GM19035 (cell line): ENCODE data around the gene EN2.

Source experiments
- ATAC-seq: cut with Tn5 transposase; IDR thresholded peaks from one replicate; pipeline ENCODE4 v1.9.1; 2021; ENCODE audit not compliant: unreplicated experiment

Gene EN2

DNA sequence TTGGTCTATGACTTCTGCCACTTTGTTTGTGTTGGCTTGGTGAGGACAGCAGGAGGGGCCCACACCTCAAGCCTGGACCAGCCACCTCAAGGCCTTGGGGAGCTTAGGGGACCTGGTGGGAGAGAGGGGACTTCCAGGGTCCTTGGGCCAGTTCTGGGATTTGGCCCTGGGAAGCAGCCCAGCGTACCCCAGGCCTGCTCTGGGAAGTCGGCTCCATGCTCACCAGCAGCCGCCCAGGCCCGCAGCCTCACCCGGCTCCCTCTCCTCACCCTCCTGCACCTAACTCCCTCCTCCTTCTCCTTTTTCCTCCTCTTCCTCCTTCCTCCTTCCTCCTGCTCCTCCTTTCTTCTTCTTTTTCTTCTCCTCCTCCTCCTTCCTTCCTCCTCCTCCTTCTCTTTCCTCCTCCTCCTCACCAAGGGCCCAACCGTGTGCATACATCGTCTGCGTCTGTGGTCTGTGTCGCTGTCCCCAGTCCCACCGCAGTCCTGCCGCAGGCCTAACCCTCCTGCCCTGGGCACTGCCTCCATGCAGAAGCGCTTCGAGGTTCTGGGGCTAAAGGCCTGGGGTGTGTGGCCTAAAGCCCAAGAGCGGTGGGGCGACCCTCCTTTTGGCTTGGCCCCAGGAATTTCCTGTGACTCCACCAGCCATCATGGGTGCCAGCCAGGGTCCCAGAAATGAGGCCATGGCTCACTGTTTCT, 5.3 kb downstream of the EN2 start:
- no peak for ATAC-seq

DNA sequence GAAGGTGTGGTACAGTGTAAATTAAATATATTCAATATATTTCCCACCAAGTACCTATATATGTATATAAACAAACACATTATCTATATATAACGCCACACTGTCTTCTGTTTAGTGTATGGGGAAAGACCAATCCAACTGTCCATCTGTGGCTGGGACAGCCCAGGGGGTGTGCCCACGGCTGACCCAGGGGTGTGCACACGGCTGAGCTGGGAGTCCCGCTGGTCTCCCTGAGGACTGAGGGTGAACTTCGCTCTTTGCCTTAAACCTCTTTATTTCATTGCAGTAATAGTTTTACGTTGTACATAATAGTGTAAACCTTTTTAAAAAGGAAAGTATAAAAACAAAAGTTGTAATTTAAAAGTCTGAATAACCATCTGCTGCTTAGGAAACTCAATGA, 6.3 kb downstream of the EN2 start:
- ATAC-seq = no peak

DNA sequence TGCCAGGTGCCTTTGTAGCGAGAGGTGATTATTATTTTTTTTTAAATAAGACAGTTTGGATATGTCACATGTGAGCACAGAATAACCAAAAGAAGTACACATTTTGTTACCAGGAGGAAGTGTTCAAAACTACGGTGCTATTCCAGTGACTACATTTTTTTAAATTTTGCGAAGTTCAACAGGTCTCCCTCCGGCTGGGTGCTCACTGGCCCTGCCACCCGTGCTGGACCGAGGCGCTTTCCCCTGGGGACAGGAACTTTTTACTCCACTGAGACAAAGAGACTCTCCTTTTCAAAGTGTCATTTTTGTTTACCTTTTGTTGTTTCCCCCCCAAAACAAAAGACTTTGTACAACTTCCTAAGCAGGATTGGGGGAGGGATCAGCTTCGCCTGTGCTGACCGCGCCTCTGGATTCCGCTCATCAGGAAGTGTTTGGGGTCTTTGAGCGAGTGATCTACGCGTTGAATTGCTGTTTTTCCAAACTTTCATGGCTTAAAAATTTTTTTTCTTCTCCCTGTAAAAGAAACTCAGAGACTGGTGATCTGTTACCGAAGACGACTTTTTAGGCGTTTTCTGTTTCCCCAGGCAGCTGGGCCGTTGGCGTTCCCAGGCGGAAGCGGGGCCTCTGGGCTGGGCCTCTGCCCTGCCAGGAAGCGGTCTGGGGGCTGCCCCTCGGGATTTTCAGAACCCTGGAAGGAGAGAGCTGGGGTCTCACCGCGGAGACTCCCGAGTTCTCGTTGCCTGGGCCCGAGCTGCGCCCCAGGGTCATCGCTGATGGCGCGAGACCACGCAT, 7.2 kb downstream of the EN2 start:
- ATAC-seq = no peak

DNA sequence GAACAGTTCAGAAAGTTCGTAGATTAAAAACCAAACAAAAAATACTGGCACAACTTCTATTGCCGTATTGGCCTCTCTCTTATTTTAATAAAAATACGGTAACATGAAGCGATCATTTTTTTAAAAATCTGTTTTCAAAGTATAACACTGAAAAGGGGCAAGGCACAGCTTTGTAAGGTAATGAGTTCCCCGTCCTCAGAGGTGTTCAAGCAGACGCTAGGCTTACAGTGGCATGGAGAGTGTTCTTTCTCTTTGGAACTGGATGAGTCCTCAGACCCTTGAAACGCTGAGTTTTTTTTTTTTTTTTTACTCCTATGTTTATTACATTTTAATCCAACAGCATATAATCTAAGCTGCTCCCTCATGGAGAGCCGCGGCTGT, 7.8 kb downstream of the EN2 start:
- ATAC-seq = no peak

DNA sequence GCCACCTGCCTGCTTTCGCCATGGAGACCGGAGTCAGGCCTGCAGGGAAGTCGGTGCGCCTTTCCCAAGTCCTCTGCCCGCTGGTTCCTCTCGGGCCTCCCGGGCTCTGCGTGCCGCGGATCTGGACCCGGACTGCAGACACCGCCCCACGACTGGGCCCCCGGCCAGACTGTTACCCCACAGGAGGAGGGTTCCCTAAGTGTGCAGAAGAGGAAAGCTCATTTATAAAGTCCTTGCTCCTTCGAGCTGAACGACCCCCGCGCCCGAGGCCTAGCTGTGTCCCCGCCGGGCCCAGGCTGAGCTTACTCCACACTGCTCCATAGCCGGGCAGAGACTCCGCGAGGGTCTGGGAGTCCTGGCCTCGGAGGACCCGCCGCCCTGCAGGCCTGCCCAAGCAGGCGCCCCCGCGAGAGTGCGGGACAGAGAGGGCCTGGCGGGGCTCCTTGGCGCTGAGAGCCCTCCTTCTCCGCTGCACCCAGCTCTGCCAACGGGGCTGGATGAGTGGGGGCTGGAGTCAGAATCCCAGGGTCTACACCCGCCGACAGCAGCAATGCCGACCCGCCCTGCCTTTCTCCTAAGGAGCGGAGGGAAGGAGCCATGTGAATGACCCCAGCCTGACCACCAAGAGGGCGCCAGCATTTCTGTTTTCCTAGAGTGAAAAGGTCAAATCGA, 8.3 kb downstream of the EN2 start:
- no peak for ATAC-seq

DNA sequence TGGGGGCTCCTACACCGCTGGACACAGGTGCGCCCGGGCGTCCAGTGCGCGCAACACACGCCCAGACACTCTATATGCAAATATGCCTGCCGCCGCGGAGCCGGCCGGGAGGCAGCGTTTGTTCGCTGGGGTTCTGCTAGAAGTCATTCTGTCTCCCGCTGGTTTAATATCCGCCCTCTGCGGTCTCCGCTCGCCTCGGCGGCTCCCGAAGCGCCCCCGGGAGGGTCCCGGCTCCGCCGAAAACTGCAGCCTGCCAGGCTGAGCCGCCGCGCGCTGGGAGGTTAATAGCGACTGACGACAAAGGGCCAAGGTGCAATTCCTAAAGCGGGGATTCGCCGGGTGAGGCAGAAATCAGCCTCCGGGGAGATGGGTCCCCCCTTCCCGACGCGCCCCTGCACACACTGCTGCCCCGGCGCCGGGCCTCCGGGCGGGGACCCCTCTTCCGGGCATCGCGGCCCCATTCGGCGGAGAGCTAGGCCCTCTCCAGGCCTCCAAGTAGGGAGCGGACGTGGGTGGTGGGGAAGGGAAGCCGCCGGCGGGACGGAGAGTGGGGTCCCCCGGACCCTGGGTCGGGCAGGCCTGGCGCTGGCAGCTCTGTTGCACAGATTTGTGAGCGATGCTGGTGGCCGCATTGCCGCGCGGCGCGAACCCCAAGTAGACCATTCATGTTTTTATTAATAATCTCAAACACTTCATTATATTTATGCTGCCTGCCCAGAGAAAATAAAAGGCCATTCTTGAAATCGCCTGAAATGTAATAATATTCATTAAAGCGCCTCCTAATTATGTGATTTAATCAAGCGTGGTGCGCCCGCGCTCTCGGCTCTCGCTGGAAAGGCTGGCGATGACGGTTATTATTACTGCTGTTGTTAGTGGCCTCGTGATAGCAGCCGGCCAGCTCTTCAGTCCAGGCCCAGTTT, 9.1 kb downstream of the EN2 start:
- ATAC-seq = no peak

DNA sequence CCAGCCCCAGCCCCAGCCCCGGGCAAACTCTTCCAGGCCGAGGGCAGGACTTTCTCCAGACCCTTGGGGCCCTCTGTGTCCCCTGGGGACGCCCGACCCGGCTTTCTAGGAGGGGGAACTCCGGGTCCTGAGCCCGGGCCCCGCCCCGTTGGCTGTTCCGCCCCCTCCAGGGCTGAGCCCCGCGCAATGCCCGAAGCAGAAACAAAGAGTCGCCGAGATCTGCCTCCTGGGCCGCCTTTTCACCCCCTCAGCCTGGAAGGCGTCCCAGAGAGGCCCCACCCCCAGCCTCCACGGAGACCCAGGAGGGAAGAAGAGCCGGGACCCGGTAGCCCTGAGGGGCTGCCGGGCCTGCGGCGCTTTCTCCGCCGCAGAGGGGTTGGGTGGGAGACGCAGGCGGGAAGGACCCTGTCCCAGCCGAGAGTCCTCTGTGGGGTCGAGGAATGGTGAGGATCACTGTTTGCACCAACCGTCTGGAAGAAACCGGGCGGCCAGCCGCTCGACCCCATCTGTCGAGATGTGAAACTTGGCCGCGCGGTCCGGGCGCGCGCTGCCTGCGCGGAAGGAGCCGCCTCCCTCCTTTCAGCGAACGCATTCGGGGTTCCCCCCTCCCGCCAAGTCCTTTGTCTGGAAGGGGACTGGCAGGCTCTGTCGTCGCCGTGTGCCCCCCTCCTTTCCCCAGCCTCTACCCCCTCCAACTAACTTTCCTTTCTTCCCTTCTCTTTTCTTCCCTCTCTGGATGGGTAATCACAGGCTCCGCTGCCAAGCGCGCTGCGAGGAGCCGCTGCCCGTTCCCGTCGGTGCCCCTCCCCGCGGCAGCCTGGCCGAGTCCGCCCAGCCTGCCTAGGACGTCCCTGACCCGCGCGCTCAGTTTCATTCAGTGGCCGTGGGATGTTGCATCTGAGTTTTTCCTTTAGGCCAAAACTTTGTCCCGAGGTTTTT, 10.2 kb downstream of the EN2 start:
- ATAC-seq = no peak

DNA sequence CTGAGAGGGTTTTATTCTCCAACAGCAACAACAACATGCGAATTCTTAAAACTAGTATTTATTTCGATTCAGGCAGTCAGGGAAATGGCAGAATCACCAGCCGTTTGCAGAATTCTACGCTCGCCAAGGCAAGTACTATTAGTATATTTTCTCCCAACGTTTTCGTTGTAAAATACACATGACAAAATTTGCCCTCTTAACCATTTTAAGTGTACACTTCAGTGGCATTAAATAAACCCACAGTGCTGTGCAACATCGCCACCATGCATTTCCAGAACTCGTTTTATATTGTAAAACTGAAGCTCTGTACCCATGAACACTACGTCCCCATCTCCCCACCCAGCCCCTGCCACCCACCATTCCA, 10.8 kb downstream of the EN2 start:
- no peak for ATAC-seq

DNA sequence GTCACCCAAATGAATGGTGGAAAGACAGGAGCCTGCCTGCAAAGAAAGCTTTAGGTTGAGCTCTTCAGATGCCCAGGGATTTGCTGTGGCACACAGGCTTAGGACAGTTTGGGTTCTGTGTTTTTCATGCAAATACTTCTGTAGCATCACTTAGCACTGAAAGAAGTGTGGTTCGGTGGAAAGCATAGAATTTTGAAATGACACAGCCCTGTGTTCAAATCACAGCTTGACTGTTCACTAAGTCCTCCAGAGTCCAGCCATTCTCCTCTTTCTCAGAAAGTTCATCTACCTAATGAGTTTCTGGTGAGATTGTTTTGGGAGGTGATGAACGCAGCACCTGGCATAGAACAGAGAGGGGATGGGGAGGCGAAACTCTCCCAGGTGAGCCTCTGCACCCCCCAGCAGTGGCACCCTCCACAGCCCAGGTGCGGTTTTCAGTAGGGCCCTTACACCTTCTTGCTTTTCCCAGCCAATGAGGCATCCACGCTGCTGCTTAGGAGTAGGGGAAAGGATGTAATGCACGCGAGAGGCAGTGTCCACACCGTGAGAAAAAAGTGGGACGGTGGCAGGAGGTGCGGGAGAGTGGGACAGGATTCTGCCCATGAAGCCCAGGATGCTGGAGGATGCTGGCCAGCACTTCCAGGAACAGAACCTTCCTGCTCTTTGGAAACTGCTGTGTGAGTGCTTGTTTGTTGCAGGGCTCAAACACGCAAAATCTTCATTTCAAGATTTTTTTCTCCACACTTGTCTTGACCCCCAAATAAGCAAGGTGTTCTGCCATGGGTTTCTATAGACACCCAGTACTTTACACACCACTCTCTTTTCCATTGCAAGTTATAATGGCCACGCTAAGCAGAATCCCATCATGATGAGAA, 11.6 kb downstream of the EN2 start:
- ATAC-seq = no peak

DNA sequence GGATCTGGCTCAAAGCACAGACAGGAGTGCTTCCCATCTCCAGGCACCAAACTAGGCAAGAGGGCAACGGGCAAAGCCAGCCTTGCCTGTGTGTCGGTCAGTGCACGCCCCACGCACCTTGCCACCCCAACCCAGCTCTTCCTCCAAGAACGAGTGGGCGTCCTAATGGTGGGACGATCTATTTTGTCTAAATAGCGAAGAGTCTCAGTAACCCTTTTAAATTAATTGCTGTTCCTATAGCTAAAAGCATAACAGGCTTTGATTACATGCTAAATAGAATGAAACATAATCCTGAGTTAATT, 12.2 kb downstream of the EN2 start:
- no peak for ATAC-seq

DNA sequence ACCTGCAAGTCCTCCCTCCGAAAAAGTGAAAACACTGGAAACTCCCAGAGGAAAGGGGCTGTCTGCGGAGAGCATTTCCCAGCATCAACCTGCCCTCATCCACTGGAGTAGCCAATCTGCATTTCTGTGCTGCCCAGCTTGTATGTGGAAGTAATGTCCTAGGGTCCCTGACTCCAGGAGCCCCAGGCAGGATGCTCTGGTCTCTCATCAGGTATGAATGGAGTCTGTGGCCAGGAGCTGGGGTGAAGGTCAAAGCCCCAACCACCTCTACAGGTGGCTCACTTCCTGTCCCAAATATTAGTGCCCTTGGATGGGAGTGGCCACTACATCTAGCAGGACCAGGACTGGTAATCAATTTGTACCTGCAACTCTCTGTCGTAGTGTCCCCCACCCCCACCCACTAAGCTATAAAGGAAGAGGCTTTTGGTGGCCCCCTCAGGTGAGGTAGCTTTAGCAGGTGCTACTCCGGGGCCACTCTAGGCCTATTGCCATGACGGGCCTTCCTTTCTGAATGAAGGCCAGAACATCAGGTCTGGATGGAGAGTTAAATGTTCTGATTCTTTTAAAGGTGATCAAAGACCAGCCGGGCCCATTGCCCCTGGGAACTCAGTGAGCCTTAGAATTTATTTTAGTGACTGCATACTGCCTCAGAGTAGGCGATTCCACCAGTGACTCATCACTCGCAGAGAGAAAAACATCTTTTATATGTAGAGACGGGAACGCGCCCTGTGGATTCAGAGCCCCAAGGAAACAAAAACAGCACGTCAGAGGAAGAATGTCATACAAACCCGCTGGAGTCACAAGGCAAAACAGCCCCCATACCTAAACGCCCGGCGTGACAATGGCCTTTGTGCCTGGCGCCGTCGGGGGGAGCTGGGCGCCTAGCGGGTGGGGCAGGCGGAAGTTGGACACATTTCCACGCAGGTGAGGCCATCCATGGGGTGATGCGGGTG, 13.0 kb downstream of the EN2 start:
- no peak for ATAC-seq

DNA sequence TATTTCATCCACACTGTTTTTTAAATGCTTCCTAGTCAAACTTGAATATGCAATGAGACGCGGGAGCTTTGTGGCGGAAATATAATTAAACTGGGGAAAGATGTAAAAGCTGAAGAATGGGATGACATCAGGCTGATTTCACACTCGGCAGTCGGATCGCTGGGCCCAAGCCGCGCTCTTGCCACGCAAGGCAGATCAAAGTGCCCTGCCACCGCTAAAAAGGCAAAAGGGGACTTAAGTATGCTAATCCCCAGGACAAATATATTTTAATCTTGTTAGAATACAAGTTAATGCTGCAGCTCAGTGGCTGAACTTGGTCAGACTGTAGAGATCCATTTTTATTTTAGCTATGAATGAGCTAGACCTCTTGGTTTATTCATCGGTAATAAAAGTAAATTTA, 13.8 kb downstream of the EN2 start:
- ATAC-seq = no peak

DNA sequence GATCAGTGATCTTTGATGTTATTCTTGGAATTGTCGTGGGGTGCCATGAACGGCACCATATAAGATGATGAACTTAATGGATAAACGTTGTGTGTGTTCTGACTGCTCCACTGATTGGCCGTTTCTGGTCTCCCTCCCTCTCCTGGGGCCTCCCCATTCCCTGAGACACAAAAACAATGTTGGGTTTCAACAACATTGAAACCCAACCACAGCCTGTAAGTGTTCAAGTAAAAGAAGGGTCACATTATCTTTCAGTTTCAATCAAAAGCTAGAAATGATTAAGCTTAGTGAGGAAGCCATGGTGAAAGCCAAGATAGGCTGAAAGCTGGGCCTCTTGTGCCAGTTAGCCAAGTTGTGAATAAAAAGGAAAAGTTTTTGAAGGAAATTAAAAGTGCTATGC, 19.5 kb downstream of the EN2 start:
- peak; percentile 95 for ATAC-seq

DNA sequence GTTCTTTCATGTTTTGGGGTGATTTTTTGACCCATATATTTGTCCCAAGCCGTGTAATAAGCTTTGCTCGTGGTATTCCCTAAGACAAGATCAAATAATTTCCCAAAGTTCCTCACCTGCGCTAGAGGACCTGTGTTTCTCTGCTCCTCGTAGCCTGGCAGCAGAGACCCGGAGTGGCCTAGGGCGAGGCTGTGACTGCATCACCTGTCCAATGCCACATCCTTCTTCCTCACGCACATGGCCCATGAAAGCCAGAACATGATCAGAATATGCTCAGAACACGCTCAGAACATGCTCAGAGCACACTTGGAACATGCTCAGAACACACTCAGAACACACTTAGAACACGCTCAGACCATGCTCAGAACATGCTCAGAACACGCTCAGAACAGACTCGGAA, 23.8 kb downstream of the EN2 start:
- ATAC-seq = no peak

DNA sequence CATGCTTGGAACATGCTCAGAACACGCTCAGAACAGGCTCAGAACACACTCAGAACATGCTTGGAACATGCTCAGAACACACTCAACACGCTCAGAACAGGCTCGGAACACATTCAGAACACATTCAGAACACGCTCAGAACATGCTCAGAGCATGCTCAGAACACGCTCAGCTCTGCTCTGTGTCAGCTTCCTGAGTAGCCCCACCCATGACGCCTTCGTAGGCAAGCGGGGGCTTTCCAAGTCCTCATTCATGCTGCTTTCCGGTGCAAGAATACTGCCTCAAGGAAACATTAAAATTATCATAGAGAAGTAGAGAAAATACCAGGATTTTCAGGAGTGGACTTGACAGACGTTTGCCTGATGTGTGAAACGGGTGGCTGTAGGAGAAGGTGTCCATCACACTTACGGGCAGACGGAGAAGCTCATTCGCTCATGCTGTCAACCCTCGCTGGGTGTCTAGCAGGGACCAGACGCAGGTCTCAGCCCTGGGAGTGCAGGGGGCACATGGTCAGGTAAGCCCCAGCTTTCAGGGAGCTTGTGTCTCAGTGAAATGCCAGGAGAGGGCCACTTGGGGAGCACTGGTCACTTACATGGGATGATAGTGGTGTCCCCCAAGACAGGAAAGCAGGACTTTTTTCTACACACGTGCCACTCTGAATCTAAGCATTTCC, 24.7 kb downstream of the EN2 start:
- no peak for ATAC-seq

DNA sequence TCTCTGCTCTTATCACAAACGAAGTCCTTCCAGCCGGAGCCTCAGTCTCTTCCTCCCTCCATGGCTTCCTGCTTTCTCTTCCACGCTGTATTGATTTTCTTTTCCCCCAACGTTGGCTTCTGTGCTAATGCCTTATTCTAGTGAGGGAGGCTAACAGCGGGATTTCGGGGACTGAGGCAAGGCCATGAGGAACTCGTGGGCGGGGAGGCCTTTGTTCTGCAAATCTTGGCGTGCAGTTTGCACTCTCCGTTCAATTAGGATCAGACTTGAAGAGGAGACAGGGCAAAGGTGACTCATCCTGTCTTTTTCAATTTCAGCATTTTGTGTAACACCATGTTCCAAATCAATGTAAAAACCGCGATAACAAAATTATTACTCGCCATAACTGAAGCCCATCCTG, 25.3 kb downstream of the EN2 start:
- no peak for ATAC-seq

DNA sequence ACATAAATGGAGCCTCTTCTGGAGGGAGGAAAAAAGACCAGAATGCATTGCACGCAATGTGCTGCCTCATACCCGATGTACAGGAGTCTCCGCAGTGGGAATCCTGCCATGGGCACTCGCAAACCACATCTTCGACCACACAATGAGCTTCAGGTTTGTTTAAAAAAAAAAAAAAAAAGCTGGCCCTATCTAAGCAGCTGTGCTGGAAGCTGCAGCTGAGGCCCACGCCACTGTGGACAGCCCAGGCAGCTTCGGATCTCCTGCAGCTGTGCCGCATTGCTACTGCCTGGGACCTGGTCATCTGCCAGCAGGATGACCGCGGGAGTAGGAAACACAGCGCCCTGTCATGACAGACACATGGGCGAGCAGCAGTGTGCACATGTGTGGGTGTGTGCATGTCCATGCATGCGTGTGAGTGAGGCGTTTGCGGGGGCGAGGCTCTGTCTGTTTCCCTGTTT, 26.0 kb downstream of the EN2 start:
- no peak for ATAC-seq
